CD1c-positive myeloid dendritic cell (primary cell): ENCODE measurements around the gene PACSIN1.

Experiments
- DNase-seq: peaks from one replicate; pipeline ENCODE4 v3.0.0-alpha.2; 2016; ENCODE audit errors: extremely low spot score

The PACSIN1 gene

GRCh38 chr6:34581561-34581920 is 115.7 kb downstream of the PACSIN1 start:
- DNase-seq = no peak

GRCh38 chr6:34583461-34583860 is 117.6 kb downstream of the PACSIN1 start:
- no peak for DNase-seq

- DNase-seq = no peak
Observed at GRCh38 chr6:34583861-34584604, 118.2 kb downstream of the PACSIN1 start.

GRCh38 chr6:34584694-34585093 is 118.8 kb downstream of the PACSIN1 start:
- no peak for DNase-seq
